ENCODE data around the gene CACNA1C. TPM values are rescaled to one million over a fixed set of nuclear protein-coding genes. Genes with fewer than 3 reads are reported as not detected.

The CACNA1C gene
- total RNA-seq, 1 donor from 2014 or later, result 171 TPM

- intact Hi-C loops (cut with DNase I), result no loop called here
- ATAC-seq (no peak), DNase-seq (ENCODE audit: missing footprints) (no peak)
Observed at GRCh38 chr12:2344476-2344875, 291.7 kb downstream of the CACNA1C start.

- DNase-seq (ENCODE audit: missing footprints), result no peak
- intact Hi-C loops (cut with DNase I), result no loop called here
- ATAC-seq, result no peak
Observed at GRCh38 chr12:2344885-2345284, 292.1 kb downstream of the CACNA1C start.

GRCh38 chr12:2345902-2346301 lies 293.1 kb downstream of the CACNA1C start:
- intact Hi-C loops (cut with DNase I), result no loop called here
- DNase-seq (ENCODE audit: missing footprints), result no peak
- ATAC-seq, result no peak

- ATAC-seq (no peak), DNase-seq (ENCODE audit: missing footprints) (no peak)
- intact Hi-C loops (cut with DNase I), result no loop called here
Observed at GRCh38 chr12:2346416-2346815, 293.6 kb downstream of the CACNA1C start.

- DNase-seq (ENCODE audit: missing footprints) (no peak), ATAC-seq (no peak)
- intact Hi-C loops (cut with DNase I), result no loop called here
Observed at GRCh38 chr12:2347137-2347843, 294.5 kb downstream of the CACNA1C start.

GRCh38 chr12:2347844-2348481 lies 295.2 kb downstream of the CACNA1C start:
- intact Hi-C loops (cut with DNase I), result no loop called here
- peak; percentile 14 for ATAC-seq
- no peak for DNase-seq (ENCODE audit: missing footprints)

GRCh38 chr12:2348482-2348852 lies 295.7 kb downstream of the CACNA1C start:
- peak; percentile 8 for ATAC-seq
- intact Hi-C loops (cut with DNase I), result no loop called here
- no peak for DNase-seq (ENCODE audit: missing footprints)

GRCh38 chr12:2351161-2351560 lies 298.4 kb downstream of the CACNA1C start:
- intact Hi-C loops (cut with DNase I), result no loop called here
- no peak for DNase-seq (ENCODE audit: missing footprints)
- ATAC-seq, result no peak

- intact Hi-C loops (cut with DNase I), result no loop called here
- DNase-seq (ENCODE audit: missing footprints), result no peak
- ATAC-seq, result no peak
Observed at GRCh38 chr12:2352203-2352602, 299.4 kb downstream of the CACNA1C start.

- ATAC-seq, result no peak
- no peak for DNase-seq (ENCODE audit: missing footprints)
- intact Hi-C loops (cut with DNase I), result no loop called here
Observed at GRCh38 chr12:2353281-2353680, 300.5 kb downstream of the CACNA1C start.

- intact Hi-C loops (cut with DNase I), result no loop called here
- ATAC-seq, result no peak
- DNase-seq (ENCODE audit: missing footprints), result no peak
Observed at GRCh38 chr12:2353691-2354090, 300.9 kb downstream of the CACNA1C start.

GRCh38 chr12:2354151-2354991 lies 301.6 kb downstream of the CACNA1C start:
- ATAC-seq (peak; percentile 60), DNase-seq (ENCODE audit: missing footprints) (no peak)
- intact Hi-C loops (cut with DNase I), result no loop called here

- DNase-seq (ENCODE audit: missing footprints) (no peak), ATAC-seq (no peak)
- intact Hi-C loops (cut with DNase I), result loop anchor here (5.0 kb wide), 1 partner anchor 227 kb away; no protein-coding TSS in a partner anchor
Observed at GRCh38 chr12:2355198-2355597, 302.4 kb downstream of the CACNA1C start.

GRCh38 chr12:2355604-2356003 lies 302.8 kb downstream of the CACNA1C start:
- DNase-seq (ENCODE audit: missing footprints), result no peak
- intact Hi-C loops (cut with DNase I), result loop anchor here (5.0 kb wide), 1 partner anchor 227 kb away; no protein-coding TSS in a partner anchor
- no peak for ATAC-seq

GRCh38 chr12:2356601-2357125 lies 303.9 kb downstream of the CACNA1C start:
- ATAC-seq, result no peak
- intact Hi-C loops (cut with DNase I), result loop anchor here (5.0 kb wide), 1 partner anchor 226 kb away; no protein-coding TSS in a partner anchor
- no peak for DNase-seq (ENCODE audit: missing footprints)

GRCh38 chr12:2358986-2359658 lies 306.3 kb downstream of the CACNA1C start:
- intact Hi-C loops (cut with DNase I), result loop anchor here (5.0 kb wide), 1 partner anchor 223 kb away; no protein-coding TSS in a partner anchor
- DNase-seq (ENCODE audit: missing footprints) (no peak), ATAC-seq (no peak)

GRCh38 chr12:2359725-2360629 lies 307.2 kb downstream of the CACNA1C start:
- intact Hi-C loops (cut with DNase I), result loop anchor here (5.0 kb wide), 1 partner anchor 222 kb away; no protein-coding TSS in a partner anchor
- ATAC-seq (no peak), DNase-seq (ENCODE audit: missing footprints) (no peak)
